ENCODE measurements around the gene RMI2. TPM values are rescaled to one million over a fixed set of nuclear protein-coding genes. Genes with fewer than 3 reads are reported as not detected.

RMI2 gene
- total RNA-seq, 4 donors from 2014 or later, result 0.34 to 1.9 (median 0.66) TPM; not detected in 1

GRCh38 chr16:11390573-11391495 is 45.6 kb downstream of the RMI2 start:
- no peak for TF ChIP-seq CTCF (IDR thresholded peaks at IDR 0.05; ENCODE audit: low read depth)

- TF ChIP-seq CTCF (IDR thresholded peaks at IDR 0.05; ENCODE audit: low read depth), result no peak
These were observed 46.3 kb downstream of the RMI2 start for GRCh38 chr16:11391576-11391975.

GRCh38 chr16:11392041-11392581 is 46.9 kb downstream of the RMI2 start:
- TF ChIP-seq CTCF (IDR thresholded peaks at IDR 0.05; ENCODE audit: low read depth), result no peak

GRCh38 chr16:11393366-11393765 is 48.1 kb downstream of the RMI2 start:
- no peak for TF ChIP-seq CTCF (IDR thresholded peaks at IDR 0.05; ENCODE audit: low read depth)

GRCh38 chr16:11393861-11394592 is 48.8 kb downstream of the RMI2 start:
- no peak for TF ChIP-seq CTCF (IDR thresholded peaks at IDR 0.05; ENCODE audit: low read depth)

GRCh38 chr16:11394593-11394960 is 49.3 kb downstream of the RMI2 start:
- TF ChIP-seq CTCF (IDR thresholded peaks at IDR 0.05; ENCODE audit: low read depth), result no peak

Measured in subcutaneous adipose tissue (tissue), 4 donors.